SU-DHL-6 (cell line): ENCODE data around the gene IGF2BP3.

ENCODE experiments used
- H2AFZ ChIP-seq: fragments of 200-600 bp; sonication (generic); 2 replicates; pipeline ENCODE4 v1.6.1; 2014; ENCODE audit warnings: low read depth, mild to moderate bottlenecking, moderate library complexity, mixed read lengths, antibody characterized with exemption, low read length; ENCODE audit not compliant: severe bottlenecking
- H3F3A ChIP-seq: fragments of 200-600 bp; shearing (Covaris generic); 2 replicates; pipeline ENCODE4 v1.6.0; 2016; ENCODE audit warnings: antibody characterized with exemption, mild to moderate bottlenecking; ENCODE audit not compliant: insufficient read depth
- H3K27ac ChIP-seq: fragments of 200-600 bp; sonication (generic); 2 replicates; pipeline ENCODE4 v1.5.1; 2016; ENCODE audit warnings: low read depth, mild to moderate bottlenecking, low read length, moderate library complexity, mixed read lengths
- H3K27me3 ChIP-seq: fragments of 200-600 bp; sonication (generic), shearing (Covaris generic); 2 replicates; pipeline ENCODE4 v1.6.0; 2014; ENCODE audit warnings: mild to moderate bottlenecking, low read length
- H3K36me3 ChIP-seq: fragments of 200-600 bp; sonication (generic); 2 replicates; pipeline ENCODE4 v1.6.1; 2014; ENCODE audit warnings: mild to moderate bottlenecking, low read length, mixed read lengths
- H3K4me2 ChIP-seq: fragments of 300-600, 200-600 bp; shearing (Covaris generic), sonication (generic); 2 replicates; pipeline ENCODE4 v1.6.0; 2014; ENCODE audit warnings: low read length, low read depth, mild to moderate bottlenecking; ENCODE audit not compliant: poor library complexity, severe bottlenecking
- H3K4me3 ChIP-seq: fragments of 200-600 bp; sonication (generic); 2 replicates; pipeline ENCODE4 v1.5.1; 2014; ENCODE audit warnings: antibody characterized with exemption, low read length, mild to moderate bottlenecking, mixed read lengths; ENCODE audit not compliant: insufficient read depth, poor library complexity, severe bottlenecking
- H3K79me2 ChIP-seq: fragments of 200-600 bp; sonication (generic); 2 replicates; pipeline ENCODE4 v1.6.1; 2014; ENCODE audit warnings: mild to moderate bottlenecking, low read length, moderate library complexity; ENCODE audit not compliant: insufficient read depth
- H3K9ac ChIP-seq: fragments of 200-600 bp; sonication (generic); 2 replicates; pipeline ENCODE4 v1.7.0; 2014; ENCODE audit warnings: mild to moderate bottlenecking, low read length
- H3K9me2 ChIP-seq: fragments of 200-600 bp; sonication (generic); replicated peaks from 2 replicates; pipeline ENCODE4 v1.6.1; 2014; ENCODE audit warnings: low read length; ENCODE audit not compliant: insufficient read depth
- H3K9me3 ChIP-seq: fragments of 200-600 bp; sonication (generic); 2 replicates; pipeline ENCODE4 v1.6.1; 2014; ENCODE audit warnings: low read length, mixed read lengths; ENCODE audit not compliant: insufficient read depth
- H4K20me1 ChIP-seq: fragments of 200-600 bp; sonication (generic); 2 replicates; pipeline ENCODE4 v1.6.1; 2014; ENCODE audit warnings: low read depth, mild to moderate bottlenecking, antibody characterized with exemption, low read length, moderate library complexity, mixed read lengths
- CTCF ChIP-seq: fragments of 200-600 bp; sonication (generic); IDR thresholded peaks from one replicate; pipeline ENCODE4 v1.5.1; 2017; ENCODE audit warnings: antibody characterized with exemption, mild to moderate bottlenecking, low read length, moderate library complexity; ENCODE audit not compliant: insufficient read depth, poor library complexity, severe bottlenecking
- EZH2phosphoT487 ChIP-seq: fragments of 200-600 bp; sonication (generic), shearing (Covaris generic); conservative IDR thresholded peaks from 2 replicates; pipeline ENCODE4 v1.6.1; 2018; ENCODE audit warnings: mild to moderate bottlenecking, antibody characterized with exemption, low read length, moderate library complexity, mixed read lengths

Gene IGF2BP3

GRCh38 chr7:23389701-23390100 is 80.6 kb downstream of the IGF2BP3 start:
- TF ChIP-seq CTCF (no peak), EZH2phosphoT487 (no peak)
- peaks cover 91% of the 10 kb centered on the region for H3K79me2 ChIP-seq
- H3K4me3 ChIP-seq: no peak overlapping the region
- H3F3A ChIP-seq: peaks cover 35% of the 10 kb centered on the region; the same call in 1 of the 2 replicates
- H3K9me3 ChIP-seq: no peaks in the 10 kb centered on the region
- H3K27ac ChIP-seq: no peak overlapping the region
- H3K4me2 ChIP-seq: no peak overlapping the region
- H3K9me2 ChIP-seq: no peaks in the 10 kb centered on the region
- H3K36me3 ChIP-seq: peaks cover 55% of the 10 kb centered on the region
- no peak overlapping the region for H3K9ac ChIP-seq
- H3K27me3 ChIP-seq: no peaks in the 10 kb centered on the region
- no peaks in the 10 kb centered on the region for H4K20me1 ChIP-seq
- no peak overlapping the region for H2AFZ ChIP-seq

- Histone ChIP-seq H3K4me3 (no peak overlapping the region), H2AFZ (no peak overlapping the region), H3K4me2 (no peak overlapping the region), H3K27ac (peak overlapping the region; percentile 10; the same call in 1 of the 2 replicates), H3K79me2 (peaks cover 91% of the 10 kb centered on the region), H3K9me2 (no peaks in the 10 kb centered on the region), H3K9me3 (no peaks in the 10 kb centered on the region), H4K20me1 (no peaks in the 10 kb centered on the region), H3K27me3 (no peaks in the 10 kb centered on the region), H3K9ac (no peak overlapping the region), H3F3A (peaks cover 40% of the 10 kb centered on the region; the same call in 1 of the 2 replicates), H3K36me3 (peaks cover 53% of the 10 kb centered on the region)
- TF ChIP-seq CTCF (no peak), EZH2phosphoT487 (no peak)
These were observed 82.7 kb downstream of the IGF2BP3 start for GRCh38 chr7:23387583-23387982.

GRCh38 chr7:23385140-23385539 is 85.2 kb downstream of the IGF2BP3 start:
- peaks cover 56% of the 10 kb centered on the region for H3K36me3 ChIP-seq
- H3K9ac ChIP-seq: peak overlapping the region; percentile 19; the same call in 1 of the 2 replicates
- no peaks in the 10 kb centered on the region for H3K9me2 ChIP-seq
- peak overlapping the region; percentile 26 for H3K4me2 ChIP-seq
- no peaks in the 10 kb centered on the region for H3K27me3 ChIP-seq
- H3K9me3 ChIP-seq: no peaks in the 10 kb centered on the region
- peak overlapping the region; percentile 57 for H3K27ac ChIP-seq
- TF ChIP-seq CTCF: no peak
- no peak for TF ChIP-seq EZH2phosphoT487
- H2AFZ ChIP-seq: no peak overlapping the region
- H3F3A ChIP-seq: peaks cover 40% of the 10 kb centered on the region; the same call in 1 of the 2 replicates
- H3K4me3 ChIP-seq: no peak overlapping the region
- no peaks in the 10 kb centered on the region for H4K20me1 ChIP-seq
- peaks cover 96% of the 10 kb centered on the region for H3K79me2 ChIP-seq

GRCh38 chr7:23383225-23383624 is 87.1 kb downstream of the IGF2BP3 start:
- Histone ChIP-seq H2AFZ (no peak overlapping the region), H3K9ac (no peak overlapping the region), H3K27me3 (no peaks in the 10 kb centered on the region), H3K36me3 (peaks cover 51% of the 10 kb centered on the region), H3K79me2 (peaks cover 91% of the 10 kb centered on the region), H3K9me3 (no peaks in the 10 kb centered on the region), H3K4me2 (no peak overlapping the region), H4K20me1 (no peaks in the 10 kb centered on the region), H3K4me3 (no peak overlapping the region), H3K27ac (no peak overlapping the region), H3K9me2 (no peaks in the 10 kb centered on the region), H3F3A (peaks cover 37% of the 10 kb centered on the region)
- no peak for TF ChIP-seq EZH2phosphoT487
- no peak for TF ChIP-seq CTCF
